ENCODE measurements around the gene KCNE5. TPM values are rescaled to one million over a fixed set of nuclear protein-coding genes. Genes with fewer than 3 reads are reported as not detected.
"Not testable (repeated sequence)": the region's sequence is repeated elsewhere in the genome, so short reads cannot be mapped to it uniquely, and the experiment has no call there.

The KCNE5 gene
- total RNA-seq, 1 experiment from 2014 or later: 1.4 TPM

DNA sequence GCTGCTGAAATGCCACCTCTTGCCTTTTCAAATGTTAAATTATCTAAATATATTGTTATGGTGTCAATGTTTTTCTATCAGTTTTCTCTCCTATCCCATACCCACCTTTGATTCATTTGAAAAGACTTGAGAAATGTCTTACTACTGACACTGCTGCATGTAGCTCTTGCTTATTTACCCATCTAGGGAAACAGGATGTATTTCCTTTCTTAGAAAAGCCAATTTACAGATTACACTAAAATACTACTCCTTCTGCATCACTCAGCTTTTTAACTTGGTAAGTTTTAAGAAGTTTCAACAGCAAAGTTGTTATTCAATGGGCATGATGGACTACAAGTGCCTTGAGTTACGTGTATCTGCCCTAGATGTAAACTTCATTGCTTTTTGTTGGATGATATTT, 13.2 kb upstream of the KCNE5 start:
- Mint-ChIP-seq H3K9me3 (ENCODE audit: unreplicated experiment) (no peaks in the 10 kb centered on the region), H3K27ac (ENCODE audit: low read depth, unreplicated experiment) (no peak overlapping the region), H3K4me1 (ENCODE audit: insufficient read depth, unreplicated experiment) (no peaks in the 10 kb centered on the region), H3K36me3 (ENCODE audit: insufficient read depth, unreplicated experiment) (peaks cover 13% of the 10 kb centered on the region), H3K27me3 (ENCODE audit: insufficient read depth, unreplicated experiment) (peaks cover 25% of the 10 kb centered on the region), H3K4me3 (ENCODE audit: unreplicated experiment) (no peak overlapping the region)
- POLR2A ChIA-PET: interaction anchor here (0.6 kb wide), 1 partner anchor 18 kb away, joined by 3 read pairs; no protein-coding TSS in a partner anchor
- DNase-seq (ENCODE audit: unreplicated experiment): no peak
- TF ChIP-seq, protein P1, sequence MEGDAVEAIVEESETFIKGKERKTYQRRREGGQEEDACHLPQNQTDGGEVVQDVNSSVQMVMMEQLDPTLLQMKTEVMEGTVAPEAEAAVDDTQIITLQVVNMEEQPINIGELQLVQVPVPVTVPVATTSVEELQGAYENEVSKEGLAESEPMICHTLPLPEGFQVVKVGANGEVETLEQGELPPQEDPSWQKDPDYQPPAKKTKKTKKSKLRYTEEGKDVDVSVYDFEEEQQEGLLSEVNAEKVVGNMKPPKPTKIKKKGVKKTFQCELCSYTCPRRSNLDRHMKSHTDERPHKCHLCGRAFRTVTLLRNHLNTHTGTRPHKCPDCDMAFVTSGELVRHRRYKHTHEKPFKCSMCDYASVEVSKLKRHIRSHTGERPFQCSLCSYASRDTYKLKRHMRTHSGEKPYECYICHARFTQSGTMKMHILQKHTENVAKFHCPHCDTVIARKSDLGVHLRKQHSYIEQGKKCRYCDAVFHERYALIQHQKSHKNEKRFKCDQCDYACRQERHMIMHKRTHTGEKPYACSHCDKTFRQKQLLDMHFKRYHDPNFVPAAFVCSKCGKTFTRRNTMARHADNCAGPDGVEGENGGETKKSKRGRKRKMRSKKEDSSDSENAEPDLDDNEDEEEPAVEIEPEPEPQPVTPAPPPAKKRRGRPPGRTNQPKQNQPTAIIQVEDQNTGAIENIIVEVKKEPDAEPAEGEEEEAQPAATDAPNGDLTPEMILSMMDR (IDR thresholded peaks at IDR 0.05; ENCODE audit: unreplicated experiment): no peak
- BruUV-seq (replicated peaks): no TSS peak
- intact Hi-C loops (cut with micrococcal nuclease): no loop called here
- CTCF ChIA-PET: interaction anchor here (0.6 to 1.3 kb wide), 4 partner anchors 74 to 643 kb away, joined by 3 to 8 read pairs (median 4); no protein-coding TSS in a partner anchor

DNA sequence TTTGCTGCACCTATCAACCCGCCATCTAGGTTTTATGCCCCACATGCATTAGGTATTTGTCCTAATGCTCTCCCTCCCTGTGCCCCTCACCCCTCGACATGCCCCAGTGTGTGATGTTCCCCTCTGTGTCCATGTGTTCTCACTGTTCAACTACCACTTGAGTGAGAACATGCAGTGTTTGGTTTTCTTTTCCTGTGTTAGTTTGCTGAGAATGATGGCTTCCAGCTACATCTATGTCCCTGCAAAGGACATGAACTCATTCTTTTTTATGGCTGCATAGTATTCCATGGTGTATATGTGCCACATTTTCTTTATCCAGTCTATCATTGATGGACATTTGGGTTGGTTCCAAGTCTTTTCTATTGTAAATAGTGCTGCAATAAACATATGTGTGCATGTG, 12.5 kb upstream of the KCNE5 start:
- BruUV-seq (replicated peaks); H3K9me3 Mint-ChIP-seq (ENCODE audit: unreplicated experiment); H3K4me1 Mint-ChIP-seq (ENCODE audit: insufficient read depth, unreplicated experiment); POLR2A ChIA-PET; DNase-seq (ENCODE audit: unreplicated experiment); H3K4me3 Mint-ChIP-seq (ENCODE audit: unreplicated experiment); H3K27ac Mint-ChIP-seq (ENCODE audit: low read depth, unreplicated experiment); CTCF ChIA-PET; intact Hi-C loops (cut with micrococcal nuclease): not testable (repeated sequence)
- Mint-ChIP-seq H3K36me3 (ENCODE audit: insufficient read depth, unreplicated experiment) (peaks cover 13% of the 10 kb centered on the region), H3K27me3 (ENCODE audit: insufficient read depth, unreplicated experiment) (peaks cover 22% of the 10 kb centered on the region)

DNA sequence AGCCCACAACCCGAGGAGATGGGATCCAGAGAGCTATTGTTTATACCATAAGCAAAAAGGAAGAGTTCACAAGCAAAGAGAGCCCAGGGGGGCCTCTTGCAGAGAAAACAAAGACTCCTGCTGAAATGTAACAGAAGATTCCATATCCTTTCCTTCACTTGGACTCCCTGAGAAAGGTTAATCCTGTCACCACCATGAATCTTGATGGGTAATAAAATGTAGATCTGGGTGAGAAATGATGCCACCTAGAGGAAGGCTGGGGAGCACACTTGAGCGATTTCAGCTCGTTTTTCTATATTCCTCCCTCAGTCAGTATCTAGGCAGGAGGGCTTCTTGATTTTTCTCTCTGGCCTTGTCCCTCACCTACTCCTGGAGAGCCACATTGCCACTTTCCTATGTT, 10.2 kb upstream of the KCNE5 start:
- no peak overlapping the region for H3K4me3 Mint-ChIP-seq (ENCODE audit: unreplicated experiment)
- ChIA-PET CTCF (interaction anchor here (0.6 to 8.4 kb wide), 16 partner anchors 8 to 935 kb away, joined by 3 to 97 read pairs (median 3); no protein-coding TSS in a partner anchor), POLR2A (interaction anchor here (0.7 to 1.0 kb wide), 3 partner anchors 9 to 97 kb away, joined by 3 to 4 read pairs (median 3); no protein-coding TSS in a partner anchor)
- TF ChIP-seq, protein P1 (IDR thresholded peaks at IDR 0.05; ENCODE audit: unreplicated experiment): no peak
- H3K9me3 Mint-ChIP-seq (ENCODE audit: unreplicated experiment): no peaks in the 10 kb centered on the region
- no TSS peak for BruUV-seq (replicated peaks)
- no peak overlapping the region for H3K27ac Mint-ChIP-seq (ENCODE audit: low read depth, unreplicated experiment)
- H3K36me3 Mint-ChIP-seq (ENCODE audit: insufficient read depth, unreplicated experiment): peaks cover 14% of the 10 kb centered on the region
- H3K4me1 Mint-ChIP-seq (ENCODE audit: insufficient read depth, unreplicated experiment): no peaks in the 10 kb centered on the region
- intact Hi-C loops (cut with micrococcal nuclease): no loop called here
- peaks cover 23% of the 10 kb centered on the region for H3K27me3 Mint-ChIP-seq (ENCODE audit: insufficient read depth, unreplicated experiment)
- DNase-seq (ENCODE audit: unreplicated experiment): peak; percentile 31

DNA sequence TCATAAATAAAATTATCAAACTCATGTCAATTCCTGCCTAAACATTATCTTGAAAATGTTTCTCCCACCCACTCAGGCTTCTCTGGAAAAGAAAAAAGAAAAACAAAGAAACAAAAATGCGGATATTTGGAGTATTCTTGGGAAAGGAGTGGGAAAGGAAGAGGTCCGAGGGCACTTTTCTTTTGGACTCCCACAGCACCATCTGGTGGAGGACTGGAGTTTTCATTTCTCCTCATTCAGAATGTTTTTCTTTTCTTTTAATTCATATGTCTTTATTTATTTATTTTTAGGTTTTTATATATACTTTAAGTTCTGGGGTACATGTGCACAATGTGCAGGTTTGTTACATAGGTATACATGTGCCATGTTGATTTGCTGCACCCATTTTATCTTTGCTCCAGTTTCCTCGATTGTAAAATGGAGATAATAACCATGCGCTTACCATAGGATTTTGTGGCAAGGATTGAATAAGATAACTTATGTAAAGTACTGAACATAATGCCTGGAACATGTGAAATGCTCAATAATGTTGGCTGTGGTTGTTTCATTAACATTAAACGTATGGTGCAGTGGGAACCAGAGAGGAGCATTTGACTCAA, 8.0 kb upstream of the KCNE5 start:
- TF ChIP-seq, protein P1 (IDR thresholded peaks at IDR 0.05; ENCODE audit: unreplicated experiment): peak; percentile 32

More for the DNA sequence above, 8.0 kb upstream of the KCNE5 start:
- ChIA-PET CTCF (interaction anchor here (0.6 to 8.4 kb wide), 14 partner anchors 8 to 934 kb away, joined by 3 to 97 read pairs (median 3); partner anchors contain the start of gene GUCY2F), POLR2A (interaction anchor here (1.5 kb wide), 1 partner anchor 147 kb away, joined by 3 read pairs; no protein-coding TSS in a partner anchor)
- Mint-ChIP-seq H3K4me1 (ENCODE audit: insufficient read depth, unreplicated experiment) (no peaks in the 10 kb centered on the region), H3K27me3 (ENCODE audit: insufficient read depth, unreplicated experiment) (peaks cover 26% of the 10 kb centered on the region), H3K4me3 (ENCODE audit: unreplicated experiment) (no peak overlapping the region), H3K36me3 (ENCODE audit: insufficient read depth, unreplicated experiment) (peaks cover 6% of the 10 kb centered on the region), H3K27ac (ENCODE audit: low read depth, unreplicated experiment) (no peak overlapping the region), H3K9me3 (ENCODE audit: unreplicated experiment) (no peaks in the 10 kb centered on the region)
- DNase-seq (ENCODE audit: unreplicated experiment): peak; percentile 45
- no TSS peak for BruUV-seq (replicated peaks)
- intact Hi-C loops (cut with micrococcal nuclease): loop anchor here (1.0 to 5.0 kb wide), 4 partner anchors 96 to 936 kb away; partner anchors contain the start of gene NXT2

Measured in MCF 10A (cell line).